ENCODE measurements around the gene INTS6.
"Not testable (repeated sequence)": the region's sequence is repeated elsewhere in the genome, so short reads cannot be mapped to it uniquely, and the experiment has no call there.

Gene INTS6

GRCh38 chr13:51455532-51455931 lies 2.7 kb upstream of the INTS6 start:
- no peak for DNase-seq (ENCODE audit: low read depth, low spot score)

- no peak for DNase-seq (ENCODE audit: low read depth, low spot score)
These were observed 1.3 kb upstream of the INTS6 start for GRCh38 chr13:51453959-51454703.

GRCh38 chr13:51453207-51453958 lies 547 bp upstream of the INTS6 start:
- DNase-seq (ENCODE audit: low read depth, low spot score), result peak; percentile 50

GRCh38 chr13:51451467-51452360 lies 1.1 kb downstream of the INTS6 start:
- no peak for DNase-seq (ENCODE audit: low read depth, low spot score)

- DNase-seq (ENCODE audit: low read depth, low spot score), result no peak
These were observed 1.7 kb downstream of the INTS6 start for GRCh38 chr13:51451134-51451466.

- no peak for DNase-seq (ENCODE audit: low read depth, low spot score)
These were observed 3.8 kb downstream of the INTS6 start for GRCh38 chr13:51449018-51449417.

- no peak for DNase-seq (ENCODE audit: low read depth, low spot score)
These were observed 7.9 kb downstream of the INTS6 start for GRCh38 chr13:51444922-51445321.

- DNase-seq (ENCODE audit: low read depth, low spot score), result no peak
These were observed 12.5 kb downstream of the INTS6 start for GRCh38 chr13:51440381-51440780.

GRCh38 chr13:51437550-51438127 lies 15.2 kb downstream of the INTS6 start:
- DNase-seq (ENCODE audit: low read depth, low spot score), result no peak

- DNase-seq (ENCODE audit: low read depth, low spot score), result no peak
These were observed 17.7 kb downstream of the INTS6 start for GRCh38 chr13:51435002-51435578.

- no peak for DNase-seq (ENCODE audit: low read depth, low spot score)
These were observed 20.3 kb downstream of the INTS6 start for GRCh38 chr13:51432576-51432975.

GRCh38 chr13:51426982-51427381 lies 25.9 kb downstream of the INTS6 start:
- no peak for DNase-seq (ENCODE audit: low read depth, low spot score)

- no peak for DNase-seq (ENCODE audit: low read depth, low spot score)
These were observed 27.3 kb downstream of the INTS6 start for GRCh38 chr13:51425410-51426042.

- no peak for DNase-seq (ENCODE audit: low read depth, low spot score)
These were observed 29.1 kb downstream of the INTS6 start for GRCh38 chr13:51423766-51424165.

GRCh38 chr13:51422484-51422883 lies 30.4 kb downstream of the INTS6 start:
- DNase-seq (ENCODE audit: low read depth, low spot score), result no peak

- no peak for DNase-seq (ENCODE audit: low read depth, low spot score)
These were observed 31.9 kb downstream of the INTS6 start for GRCh38 chr13:51420681-51421490.

GRCh38 chr13:51419001-51419636 lies 33.7 kb downstream of the INTS6 start:
- DNase-seq (ENCODE audit: low read depth, low spot score), result no peak

GRCh38 chr13:51417716-51418115 lies 35.1 kb downstream of the INTS6 start:
- no peak for DNase-seq (ENCODE audit: low read depth, low spot score)

- no peak for DNase-seq (ENCODE audit: low read depth, low spot score)
These were observed 36.7 kb downstream of the INTS6 start for GRCh38 chr13:51416107-51416506.

- DNase-seq (ENCODE audit: low read depth, low spot score), result not testable (repeated sequence)
These were observed 37.5 kb downstream of the INTS6 start for GRCh38 chr13:51415339-51415738.

Data from smooth muscle cell of the brain vasculature (primary cell).